ENCODE data around the gene SAFB. TPM values are rescaled to one million over a fixed set of nuclear protein-coding genes. Genes with fewer than 3 reads are reported as not detected.

Gene SAFB
- total RNA-seq, 1 experiment from 2014 or later = 83.0 TPM

DNA sequence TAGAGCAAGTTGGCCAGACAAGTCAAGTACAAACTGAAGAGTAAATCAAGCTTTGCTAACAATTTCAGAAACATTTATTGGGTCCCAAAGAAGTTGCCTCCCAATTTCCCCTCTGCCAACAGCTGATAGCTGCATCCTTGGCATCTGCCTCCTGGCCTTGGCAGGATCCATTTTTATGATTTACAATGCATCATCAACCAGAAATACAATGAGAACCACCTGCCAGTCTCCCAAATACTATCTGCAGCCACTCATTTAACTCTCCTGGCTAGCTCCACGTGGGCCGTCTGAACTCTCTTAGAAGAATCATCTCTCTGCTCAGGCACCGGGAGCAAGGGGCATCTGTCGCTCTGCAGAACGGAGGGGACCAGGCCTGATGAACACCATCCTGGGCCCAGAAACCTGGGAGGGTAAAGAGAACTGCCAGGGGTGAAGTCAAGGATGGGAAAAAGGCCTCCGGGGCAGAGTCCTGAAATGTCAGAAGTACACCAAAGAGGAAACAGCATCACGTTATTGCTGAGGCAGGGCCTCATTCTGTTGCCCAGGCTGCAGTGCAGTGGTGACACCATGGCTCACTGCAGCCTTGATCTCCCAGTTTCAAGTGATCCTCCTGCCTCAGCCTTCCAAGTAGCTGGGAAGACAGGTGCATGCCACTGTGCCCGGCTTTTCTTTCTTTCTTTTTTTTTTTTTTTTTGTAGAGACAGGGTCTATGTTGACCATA, 94.5 kb downstream of the SAFB start:
- CTCF ChIA-PET = no interaction called here
- intact Hi-C loops (cut with micrococcal nuclease; ENCODE audit: unreplicated experiment) = no loop called here
- in situ Hi-C loops (cut with HindIII; ENCODE audit: low pct_unique_long_range_greater_than_20kb, low sequenced_read_pairs) = no loop called here
- peak overlapping the region; percentile 96 to 98 for H3K4me3 ChIP-seq (ENCODE audit: low read depth in 2 of 2, low read length in 2 of 2)
- TF ChIP-seq TCF7L2 (IDR thresholded peaks at IDR 0.05; ENCODE audit: low read depth, low read length) = no peak
- TF ChIP-seq, protein P1, sequence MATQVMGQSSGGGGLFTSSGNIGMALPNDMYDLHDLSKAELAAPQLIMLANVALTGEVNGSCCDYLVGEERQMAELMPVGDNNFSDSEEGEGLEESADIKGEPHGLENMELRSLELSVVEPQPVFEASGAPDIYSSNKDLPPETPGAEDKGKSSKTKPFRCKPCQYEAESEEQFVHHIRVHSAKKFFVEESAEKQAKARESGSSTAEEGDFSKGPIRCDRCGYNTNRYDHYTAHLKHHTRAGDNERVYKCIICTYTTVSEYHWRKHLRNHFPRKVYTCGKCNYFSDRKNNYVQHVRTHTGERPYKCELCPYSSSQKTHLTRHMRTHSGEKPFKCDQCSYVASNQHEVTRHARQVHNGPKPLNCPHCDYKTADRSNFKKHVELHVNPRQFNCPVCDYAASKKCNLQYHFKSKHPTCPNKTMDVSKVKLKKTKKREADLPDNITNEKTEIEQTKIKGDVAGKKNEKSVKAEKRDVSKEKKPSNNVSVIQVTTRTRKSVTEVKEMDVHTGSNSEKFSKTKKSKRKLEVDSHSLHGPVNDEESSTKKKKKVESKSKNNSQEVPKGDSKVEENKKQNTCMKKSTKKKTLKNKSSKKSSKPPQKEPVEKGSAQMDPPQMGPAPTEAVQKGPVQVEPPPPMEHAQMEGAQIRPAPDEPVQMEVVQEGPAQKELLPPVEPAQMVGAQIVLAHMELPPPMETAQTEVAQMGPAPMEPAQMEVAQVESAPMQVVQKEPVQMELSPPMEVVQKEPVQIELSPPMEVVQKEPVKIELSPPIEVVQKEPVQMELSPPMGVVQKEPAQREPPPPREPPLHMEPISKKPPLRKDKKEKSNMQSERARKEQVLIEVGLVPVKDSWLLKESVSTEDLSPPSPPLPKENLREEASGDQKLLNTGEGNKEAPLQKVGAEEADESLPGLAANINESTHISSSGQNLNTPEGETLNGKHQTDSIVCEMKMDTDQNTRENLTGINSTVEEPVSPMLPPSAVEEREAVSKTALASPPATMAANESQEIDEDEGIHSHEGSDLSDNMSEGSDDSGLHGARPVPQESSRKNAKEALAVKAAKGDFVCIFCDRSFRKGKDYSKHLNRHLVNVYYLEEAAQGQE (IDR thresholded peaks at IDR 0.05; ENCODE audit: insufficient read depth in 1 of 2, low read depth in 2 of 2, low read length in 1 of 2) = no peak
- no peak for TF ChIP-seq SIN3A (IDR thresholded peaks at IDR 0.05; ENCODE audit: borderline replicate concordance, insufficient read depth, low read depth, low read length)
- TF ChIP-seq POLR2AphosphoS5 (IDR thresholded peaks at IDR 0.05; ENCODE audit: low read depth, low read length) = no peak
- TF ChIP-seq, protein P2, sequence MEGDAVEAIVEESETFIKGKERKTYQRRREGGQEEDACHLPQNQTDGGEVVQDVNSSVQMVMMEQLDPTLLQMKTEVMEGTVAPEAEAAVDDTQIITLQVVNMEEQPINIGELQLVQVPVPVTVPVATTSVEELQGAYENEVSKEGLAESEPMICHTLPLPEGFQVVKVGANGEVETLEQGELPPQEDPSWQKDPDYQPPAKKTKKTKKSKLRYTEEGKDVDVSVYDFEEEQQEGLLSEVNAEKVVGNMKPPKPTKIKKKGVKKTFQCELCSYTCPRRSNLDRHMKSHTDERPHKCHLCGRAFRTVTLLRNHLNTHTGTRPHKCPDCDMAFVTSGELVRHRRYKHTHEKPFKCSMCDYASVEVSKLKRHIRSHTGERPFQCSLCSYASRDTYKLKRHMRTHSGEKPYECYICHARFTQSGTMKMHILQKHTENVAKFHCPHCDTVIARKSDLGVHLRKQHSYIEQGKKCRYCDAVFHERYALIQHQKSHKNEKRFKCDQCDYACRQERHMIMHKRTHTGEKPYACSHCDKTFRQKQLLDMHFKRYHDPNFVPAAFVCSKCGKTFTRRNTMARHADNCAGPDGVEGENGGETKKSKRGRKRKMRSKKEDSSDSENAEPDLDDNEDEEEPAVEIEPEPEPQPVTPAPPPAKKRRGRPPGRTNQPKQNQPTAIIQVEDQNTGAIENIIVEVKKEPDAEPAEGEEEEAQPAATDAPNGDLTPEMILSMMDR (IDR thresholded peaks at IDR 0.05) = no peak
- peak overlapping the region; percentile 96 for H3K27ac ChIP-seq (ENCODE audit: low read length)
- H3K27me3 ChIP-seq (ENCODE audit: control insufficient read depth, insufficient read depth, low read length) = no peaks in the 10 kb centered on the region
- H3K36me3 ChIP-seq (ENCODE audit: control insufficient read depth, insufficient read depth, low read length) = peaks cover 3% of the 10 kb centered on the region; the same call in 1 of the 2 replicates
- H3K9me3 ChIP-seq (ENCODE audit: control insufficient read depth, insufficient read depth, low read depth, low read length) = no peaks in the 10 kb centered on the region
- BruUV-seq (replicated peaks) = no TSS peak
- no peak for DNase-seq (ENCODE audit: low read depth, low spot score)
- H3K4me1 ChIP-seq (ENCODE audit: control insufficient read depth, insufficient read depth, low read length) = peaks cover 8% of the 10 kb centered on the region; the same call in 1 of the 2 replicates
- ATAC-seq = no peak
- POLR2A ChIA-PET = no interaction called here

Other genes with a start within 250 kb of the SAFB start
- gene ZNRF4, start 167.7 kb upstream of the SAFB start, total RNA-seq (2021; ENCODE audit: unreplicated experiment) = not detected
- 2.3 TPM for gene TINCR, start 55.1 kb upstream of the SAFB start, total RNA-seq (2021; ENCODE audit: unreplicated experiment)
- gene SAFB2, start 307 bp upstream of the SAFB start, total RNA-seq (2021; ENCODE audit: unreplicated experiment) = 83.5 TPM
- gene MICOS13, start 57.4 kb downstream of the SAFB start, total RNA-seq (2021; ENCODE audit: unreplicated experiment) = 93.5 TPM
- gene HSD11B1L, start 57.9 kb downstream of the SAFB start, total RNA-seq (2021; ENCODE audit: unreplicated experiment) = 6.0 TPM
- gene RPL36, start 67.2 kb downstream of the SAFB start, total RNA-seq (2021; ENCODE audit: unreplicated experiment) = 465 TPM
- gene LONP1, start 97.1 kb downstream of the SAFB start, total RNA-seq (2021; ENCODE audit: unreplicated experiment) = 93.0 TPM
- 0.08 TPM for gene CATSPERD, start 97.6 kb downstream of the SAFB start, total RNA-seq (2021; ENCODE audit: unreplicated experiment)
- gene PRR22, start 161.7 kb downstream of the SAFB start, total RNA-seq (2021; ENCODE audit: unreplicated experiment) = 5.9 TPM
- gene DUS3L, start 168.1 kb downstream of the SAFB start, total RNA-seq (2021; ENCODE audit: unreplicated experiment) = 39.6 TPM
- 0.80 TPM for gene NRTN, start 182.0 kb downstream of the SAFB start, total RNA-seq (2021; ENCODE audit: unreplicated experiment)
- not detected for gene FUT6, start 216.6 kb downstream of the SAFB start, total RNA-seq (2021; ENCODE audit: unreplicated experiment)
- gene FUT3, start 228.4 kb downstream of the SAFB start, total RNA-seq (2021; ENCODE audit: unreplicated experiment) = 0.36 TPM
- gene FUT5, start 247.5 kb downstream of the SAFB start, total RNA-seq (2021; ENCODE audit: unreplicated experiment) = 0.10 TPM

Measured in Panc1 (cell line).